Measurements from ENCODE around the gene USH2A.

Gene USH2A

DNA sequence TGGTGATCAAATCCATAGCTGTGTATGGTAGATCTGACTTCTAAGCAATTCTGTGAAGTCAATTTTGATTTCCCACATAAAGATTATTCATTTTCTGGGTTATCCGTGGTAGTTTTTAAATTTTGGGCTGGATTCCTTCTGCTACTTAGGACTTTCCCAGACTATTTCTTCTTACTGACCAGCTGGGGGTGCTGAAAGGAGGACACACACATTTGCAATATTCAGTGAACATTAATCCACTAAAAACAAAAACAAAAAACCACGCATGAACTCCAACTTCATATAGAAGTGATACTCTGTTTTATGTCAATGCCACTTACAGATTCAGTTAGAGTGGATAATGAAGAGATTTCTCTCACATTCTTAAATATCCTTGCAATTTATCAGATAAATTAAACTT lies 750.8 kb downstream of the USH2A start:
- Histone ChIP-seq H2AFZ (ENCODE audit: low read length) (no peak overlapping the region), H3K27me3 (replicated peaks; ENCODE audit: insufficient read depth, low read length) (no peaks in the 10 kb centered on the region), H3K9ac (ENCODE audit: low read length) (no peak overlapping the region), H4K20me1 (ENCODE audit: insufficient read depth, low read length) (no peaks in the 10 kb centered on the region), H3K79me2 (ENCODE audit: low read length) (no peaks in the 10 kb centered on the region), H3K9me2 (replicated peaks; ENCODE audit: insufficient read depth, low read length) (no peaks in the 10 kb centered on the region), H3F3A (ENCODE audit: insufficient read depth, low read length) (no peaks in the 10 kb centered on the region), H3K4me2 (ENCODE audit: low read depth, low read length) (no peak overlapping the region), H3K36me3 (replicated peaks; ENCODE audit: insufficient read depth, low read length) (no peaks in the 10 kb centered on the region), H3K9me3 (replicated peaks; ENCODE audit: insufficient read depth, low read length) (no peaks in the 10 kb centered on the region), H3K27ac (ENCODE audit: low read length) (no peak overlapping the region), H3K4me1 (ENCODE audit: low read length) (no peaks in the 10 kb centered on the region), H3K4me3 (ENCODE audit: low read length) (no peak overlapping the region)
- TF ChIP-seq, protein P1, sequence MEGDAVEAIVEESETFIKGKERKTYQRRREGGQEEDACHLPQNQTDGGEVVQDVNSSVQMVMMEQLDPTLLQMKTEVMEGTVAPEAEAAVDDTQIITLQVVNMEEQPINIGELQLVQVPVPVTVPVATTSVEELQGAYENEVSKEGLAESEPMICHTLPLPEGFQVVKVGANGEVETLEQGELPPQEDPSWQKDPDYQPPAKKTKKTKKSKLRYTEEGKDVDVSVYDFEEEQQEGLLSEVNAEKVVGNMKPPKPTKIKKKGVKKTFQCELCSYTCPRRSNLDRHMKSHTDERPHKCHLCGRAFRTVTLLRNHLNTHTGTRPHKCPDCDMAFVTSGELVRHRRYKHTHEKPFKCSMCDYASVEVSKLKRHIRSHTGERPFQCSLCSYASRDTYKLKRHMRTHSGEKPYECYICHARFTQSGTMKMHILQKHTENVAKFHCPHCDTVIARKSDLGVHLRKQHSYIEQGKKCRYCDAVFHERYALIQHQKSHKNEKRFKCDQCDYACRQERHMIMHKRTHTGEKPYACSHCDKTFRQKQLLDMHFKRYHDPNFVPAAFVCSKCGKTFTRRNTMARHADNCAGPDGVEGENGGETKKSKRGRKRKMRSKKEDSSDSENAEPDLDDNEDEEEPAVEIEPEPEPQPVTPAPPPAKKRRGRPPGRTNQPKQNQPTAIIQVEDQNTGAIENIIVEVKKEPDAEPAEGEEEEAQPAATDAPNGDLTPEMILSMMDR (IDR thresholded peaks at IDR 0.05; ENCODE audit: low read length): no peak
- TF ChIP-seq EZH2phosphoT487 (IDR thresholded peaks at IDR 0.05; ENCODE audit: low read length): no peak
- no peak for DNase-seq

GRCh38 chr1:215669806-215670491 lies 753.3 kb downstream of the USH2A start:
- H3K4me2 ChIP-seq (ENCODE audit: low read depth, low read length): no peak overlapping the region
- H4K20me1 ChIP-seq (ENCODE audit: insufficient read depth, low read length): no peaks in the 10 kb centered on the region
- no peaks in the 10 kb centered on the region for H3K36me3 ChIP-seq (replicated peaks; ENCODE audit: insufficient read depth, low read length)
- no peak for TF ChIP-seq EZH2phosphoT487 (IDR thresholded peaks at IDR 0.05; ENCODE audit: low read length)
- TF ChIP-seq, protein P1 (IDR thresholded peaks at IDR 0.05; ENCODE audit: low read length): no peak
- no peak for TF ChIP-seq EZH2 (optimal IDR thresholded peaks at IDR 0.05; ENCODE audit: low read depth, low read length)
- no peaks in the 10 kb centered on the region for H3K4me1 ChIP-seq (ENCODE audit: low read length)
- no peak for DNase-seq
- H3K79me2 ChIP-seq (ENCODE audit: low read length): no peaks in the 10 kb centered on the region
- H3F3A ChIP-seq (ENCODE audit: insufficient read depth, low read length): no peaks in the 10 kb centered on the region
- no peaks in the 10 kb centered on the region for H3K9me3 ChIP-seq (replicated peaks; ENCODE audit: insufficient read depth, low read length)
- no peak overlapping the region for H3K27ac ChIP-seq (ENCODE audit: low read length)
- H3K4me3 ChIP-seq (ENCODE audit: low read length): no peak overlapping the region
- no peaks in the 10 kb centered on the region for H3K27me3 ChIP-seq (replicated peaks; ENCODE audit: insufficient read depth, low read length)
- no peaks in the 10 kb centered on the region for H3K9me2 ChIP-seq (replicated peaks; ENCODE audit: insufficient read depth, low read length)
- no peak overlapping the region for H3K9ac ChIP-seq (ENCODE audit: low read length)
- no peak overlapping the region for H2AFZ ChIP-seq (ENCODE audit: low read length)

DNA sequence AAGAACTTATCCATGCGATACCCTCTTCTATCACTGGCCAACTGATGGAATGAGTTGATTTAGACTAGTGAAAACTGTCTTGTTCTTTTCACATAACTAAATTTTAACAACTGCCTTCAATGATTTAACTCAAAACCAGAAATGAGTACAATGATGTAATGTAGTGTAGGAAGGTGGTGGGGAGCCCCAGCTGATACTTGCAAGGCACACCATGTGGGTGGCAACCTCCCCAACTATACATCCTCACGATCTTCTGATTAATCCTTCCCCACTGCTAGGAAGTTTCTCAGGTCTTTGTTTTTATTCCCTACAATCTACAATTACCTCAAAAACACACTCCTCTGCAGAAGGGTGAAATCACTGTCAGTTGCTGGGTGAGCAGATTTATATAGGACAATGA lies 755.5 kb downstream of the USH2A start:
- H3K27me3 ChIP-seq (replicated peaks; ENCODE audit: insufficient read depth, low read length): no peaks in the 10 kb centered on the region
- H3K9ac ChIP-seq (ENCODE audit: low read length): no peak overlapping the region
- no peaks in the 10 kb centered on the region for H3F3A ChIP-seq (ENCODE audit: insufficient read depth, low read length)
- H3K79me2 ChIP-seq (ENCODE audit: low read length): no peaks in the 10 kb centered on the region
- H3K4me1 ChIP-seq (ENCODE audit: low read length): no peaks in the 10 kb centered on the region
- H3K9me2 ChIP-seq (replicated peaks; ENCODE audit: insufficient read depth, low read length): no peaks in the 10 kb centered on the region
- no peak overlapping the region for H2AFZ ChIP-seq (ENCODE audit: low read length)
- no peak overlapping the region for H3K27ac ChIP-seq (ENCODE audit: low read length)
- H3K4me3 ChIP-seq (ENCODE audit: low read length): no peak overlapping the region
- H4K20me1 ChIP-seq (ENCODE audit: insufficient read depth, low read length): no peaks in the 10 kb centered on the region
- TF ChIP-seq, protein P1 (IDR thresholded peaks at IDR 0.05; ENCODE audit: low read length): no peak
- TF ChIP-seq EZH2phosphoT487 (IDR thresholded peaks at IDR 0.05; ENCODE audit: low read length): no peak
- TF ChIP-seq EZH2 (optimal IDR thresholded peaks at IDR 0.05; ENCODE audit: low read depth, low read length): no peak
- no peaks in the 10 kb centered on the region for H3K36me3 ChIP-seq (replicated peaks; ENCODE audit: insufficient read depth, low read length)
- H3K9me3 ChIP-seq (replicated peaks; ENCODE audit: insufficient read depth, low read length): no peaks in the 10 kb centered on the region
- no peak for DNase-seq
- H3K4me2 ChIP-seq (ENCODE audit: low read depth, low read length): no peak overlapping the region
